ENCODE results near the gene TUBB4B. TPM values are rescaled to one million over a fixed set of nuclear protein-coding genes. Genes with fewer than 3 reads are reported as not detected.
"Not testable (repeated sequence)": the region's sequence is repeated elsewhere in the genome, so short reads cannot be mapped to it uniquely, and the experiment has no call there.

TUBB4B gene
- total RNA-seq, 1 donor from 2014 or later = 132 TPM

- DNase-seq (ENCODE audit: extremely low spot score, unreplicated experiment) = no peak
- no peaks in the 10 kb centered on the region for H3K27me3 Mint-ChIP-seq (ENCODE audit: unreplicated experiment)
- peak overlapping the region; percentile 76 for H3K4me3 Mint-ChIP-seq (ENCODE audit: unreplicated experiment)
- no peaks in the 10 kb centered on the region for H3K9me3 Mint-ChIP-seq (ENCODE audit: unreplicated experiment)
- TF ChIP-seq CTCF (IDR thresholded peaks at IDR 0.05) = no peak
- H3K4me1 Mint-ChIP-seq (ENCODE audit: unreplicated experiment) = peaks cover 31% of the 10 kb centered on the region
- peak overlapping the region; percentile 57 for H3K27ac Mint-ChIP-seq (ENCODE audit: unreplicated experiment)
- H3K36me3 Mint-ChIP-seq (ENCODE audit: unreplicated experiment) = peaks cover 9% of the 10 kb centered on the region
These were observed 592 bp downstream of the TUBB4B start for GRCh38 chr9:137241490-137242268.

GRCh38 chr9:137242269-137243203 lies 1.4 kb downstream of the TUBB4B start:
- DNase-seq (ENCODE audit: extremely low spot score, unreplicated experiment) = no peak
- TF ChIP-seq CTCF (IDR thresholded peaks at IDR 0.05) = no peak
- peak overlapping the region; percentile 76 for H3K4me3 Mint-ChIP-seq (ENCODE audit: unreplicated experiment)
- H3K36me3 Mint-ChIP-seq (ENCODE audit: unreplicated experiment) = peaks cover 9% of the 10 kb centered on the region
- H3K9me3 Mint-ChIP-seq (ENCODE audit: unreplicated experiment) = no peaks in the 10 kb centered on the region
- H3K27me3 Mint-ChIP-seq (ENCODE audit: unreplicated experiment) = no peaks in the 10 kb centered on the region
- peaks cover 33% of the 10 kb centered on the region for H3K4me1 Mint-ChIP-seq (ENCODE audit: unreplicated experiment)
- peak overlapping the region; percentile 57 for H3K27ac Mint-ChIP-seq (ENCODE audit: unreplicated experiment)

GRCh38 chr9:137243266-137243625 lies 2.2 kb downstream of the TUBB4B start:
- H3K9me3 Mint-ChIP-seq (ENCODE audit: unreplicated experiment); H3K27ac Mint-ChIP-seq (ENCODE audit: unreplicated experiment); H3K27me3 Mint-ChIP-seq (ENCODE audit: unreplicated experiment); H3K4me3 Mint-ChIP-seq (ENCODE audit: unreplicated experiment); DNase-seq (ENCODE audit: extremely low spot score, unreplicated experiment); H3K36me3 Mint-ChIP-seq (ENCODE audit: unreplicated experiment): not testable (repeated sequence)
- peaks cover 33% of the 10 kb centered on the region for H3K4me1 Mint-ChIP-seq (ENCODE audit: unreplicated experiment)

- no peaks in the 10 kb centered on the region for H3K27me3 Mint-ChIP-seq (ENCODE audit: unreplicated experiment)
- H3K4me1 Mint-ChIP-seq (ENCODE audit: unreplicated experiment) = peaks cover 30% of the 10 kb centered on the region
- no peak for DNase-seq (ENCODE audit: extremely low spot score, unreplicated experiment)
- H3K4me3 Mint-ChIP-seq (ENCODE audit: unreplicated experiment) = no peak overlapping the region
- TF ChIP-seq CTCF (IDR thresholded peaks at IDR 0.05) = no peak
- peaks cover 9% of the 10 kb centered on the region for H3K36me3 Mint-ChIP-seq (ENCODE audit: unreplicated experiment)
- H3K9me3 Mint-ChIP-seq (ENCODE audit: unreplicated experiment) = no peaks in the 10 kb centered on the region
- H3K27ac Mint-ChIP-seq (ENCODE audit: unreplicated experiment) = no peak overlapping the region
These were observed 2.8 kb downstream of the TUBB4B start for GRCh38 chr9:137243626-137244485.
